ENCODE measurements around the gene KLHL13.

DNA sequence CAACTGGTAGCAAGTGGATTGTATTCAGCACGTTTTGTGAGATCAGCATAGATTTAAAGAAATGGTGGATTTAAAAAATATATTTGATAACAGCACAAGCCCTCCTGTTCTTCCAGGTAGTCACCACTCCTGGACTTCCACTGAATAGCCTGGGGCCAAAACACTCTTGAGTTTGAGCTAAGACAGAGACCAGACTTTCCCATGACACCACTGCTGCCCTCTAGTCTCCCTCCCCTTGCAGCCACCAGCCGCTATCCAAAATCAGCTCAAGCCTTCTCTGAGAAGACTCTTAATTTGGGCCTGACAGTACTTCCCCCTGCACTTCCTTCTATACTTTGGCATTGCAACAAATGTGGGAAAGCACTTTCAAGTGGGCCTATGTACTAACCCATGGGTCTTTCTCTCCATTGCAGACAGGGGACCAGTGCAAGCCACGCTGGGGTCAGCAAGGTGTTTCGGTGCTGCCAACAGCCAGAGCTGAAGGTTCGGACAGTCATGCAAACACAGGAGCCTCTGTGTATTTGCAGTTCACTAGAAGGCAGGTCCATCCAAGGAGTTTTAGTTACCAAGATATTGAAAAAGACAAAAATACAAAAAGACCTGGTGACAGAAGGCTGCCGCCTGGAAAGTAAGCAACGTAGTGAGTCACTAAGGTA lies 40.5 kb upstream of the KLHL13 start:
- TF ChIP-seq ZC3H10 (CRISPR knock-in tag; IDR thresholded peaks at IDR 0.05), result no peak
- no peak for TF ChIP-seq PPARA (CRISPR knock-in tag; IDR thresholded peaks at IDR 0.05; ENCODE audit: borderline replicate concordance)
- TF ChIP-seq, protein P1, sequence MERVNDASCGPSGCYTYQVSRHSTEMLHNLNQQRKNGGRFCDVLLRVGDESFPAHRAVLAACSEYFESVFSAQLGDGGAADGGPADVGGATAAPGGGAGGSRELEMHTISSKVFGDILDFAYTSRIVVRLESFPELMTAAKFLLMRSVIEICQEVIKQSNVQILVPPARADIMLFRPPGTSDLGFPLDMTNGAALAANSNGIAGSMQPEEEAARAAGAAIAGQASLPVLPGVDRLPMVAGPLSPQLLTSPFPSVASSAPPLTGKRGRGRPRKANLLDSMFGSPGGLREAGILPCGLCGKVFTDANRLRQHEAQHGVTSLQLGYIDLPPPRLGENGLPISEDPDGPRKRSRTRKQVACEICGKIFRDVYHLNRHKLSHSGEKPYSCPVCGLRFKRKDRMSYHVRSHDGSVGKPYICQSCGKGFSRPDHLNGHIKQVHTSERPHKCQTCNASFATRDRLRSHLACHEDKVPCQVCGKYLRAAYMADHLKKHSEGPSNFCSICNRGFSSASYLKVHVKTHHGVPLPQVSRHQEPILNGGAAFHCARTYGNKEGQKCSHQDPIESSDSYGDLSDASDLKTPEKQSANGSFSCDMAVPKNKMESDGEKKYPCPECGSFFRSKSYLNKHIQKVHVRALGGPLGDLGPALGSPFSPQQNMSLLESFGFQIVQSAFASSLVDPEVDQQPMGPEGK (CRISPR knock-in tag; IDR thresholded peaks at IDR 0.05; ENCODE audit: borderline replicate concordance), result no peak
- TF ChIP-seq, protein P2, sequence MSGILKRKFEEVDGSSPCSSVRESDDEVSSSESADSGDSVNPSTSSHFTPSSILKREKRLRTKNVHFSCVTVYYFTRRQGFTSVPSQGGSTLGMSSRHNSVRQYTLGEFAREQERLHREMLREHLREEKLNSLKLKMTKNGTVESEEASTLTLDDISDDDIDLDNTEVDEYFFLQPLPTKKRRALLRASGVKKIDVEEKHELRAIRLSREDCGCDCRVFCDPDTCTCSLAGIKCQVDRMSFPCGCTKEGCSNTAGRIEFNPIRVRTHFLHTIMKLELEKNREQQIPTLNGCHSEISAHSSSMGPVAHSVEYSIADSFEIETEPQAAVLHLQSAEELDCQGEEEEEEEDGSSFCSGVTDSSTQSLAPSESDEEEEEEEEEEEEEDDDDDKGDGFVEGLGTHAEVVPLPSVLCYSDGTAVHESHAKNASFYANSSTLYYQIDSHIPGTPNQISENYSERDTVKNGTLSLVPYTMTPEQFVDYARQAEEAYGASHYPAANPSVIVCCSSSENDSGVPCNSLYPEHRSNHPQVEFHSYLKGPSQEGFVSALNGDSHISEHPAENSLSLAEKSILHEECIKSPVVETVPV (CRISPR knock-in tag; IDR thresholded peaks at IDR 0.05), result no peak
- no peak for TF ChIP-seq RARB (CRISPR knock-in tag; IDR thresholded peaks at IDR 0.05)
- no peak for TF ChIP-seq SNAI2 (CRISPR knock-in tag; IDR thresholded peaks at IDR 0.05)
- no peak for TF ChIP-seq ZNF70 (CRISPR knock-in tag; IDR thresholded peaks at IDR 0.05)
- TF ChIP-seq, protein P3, sequence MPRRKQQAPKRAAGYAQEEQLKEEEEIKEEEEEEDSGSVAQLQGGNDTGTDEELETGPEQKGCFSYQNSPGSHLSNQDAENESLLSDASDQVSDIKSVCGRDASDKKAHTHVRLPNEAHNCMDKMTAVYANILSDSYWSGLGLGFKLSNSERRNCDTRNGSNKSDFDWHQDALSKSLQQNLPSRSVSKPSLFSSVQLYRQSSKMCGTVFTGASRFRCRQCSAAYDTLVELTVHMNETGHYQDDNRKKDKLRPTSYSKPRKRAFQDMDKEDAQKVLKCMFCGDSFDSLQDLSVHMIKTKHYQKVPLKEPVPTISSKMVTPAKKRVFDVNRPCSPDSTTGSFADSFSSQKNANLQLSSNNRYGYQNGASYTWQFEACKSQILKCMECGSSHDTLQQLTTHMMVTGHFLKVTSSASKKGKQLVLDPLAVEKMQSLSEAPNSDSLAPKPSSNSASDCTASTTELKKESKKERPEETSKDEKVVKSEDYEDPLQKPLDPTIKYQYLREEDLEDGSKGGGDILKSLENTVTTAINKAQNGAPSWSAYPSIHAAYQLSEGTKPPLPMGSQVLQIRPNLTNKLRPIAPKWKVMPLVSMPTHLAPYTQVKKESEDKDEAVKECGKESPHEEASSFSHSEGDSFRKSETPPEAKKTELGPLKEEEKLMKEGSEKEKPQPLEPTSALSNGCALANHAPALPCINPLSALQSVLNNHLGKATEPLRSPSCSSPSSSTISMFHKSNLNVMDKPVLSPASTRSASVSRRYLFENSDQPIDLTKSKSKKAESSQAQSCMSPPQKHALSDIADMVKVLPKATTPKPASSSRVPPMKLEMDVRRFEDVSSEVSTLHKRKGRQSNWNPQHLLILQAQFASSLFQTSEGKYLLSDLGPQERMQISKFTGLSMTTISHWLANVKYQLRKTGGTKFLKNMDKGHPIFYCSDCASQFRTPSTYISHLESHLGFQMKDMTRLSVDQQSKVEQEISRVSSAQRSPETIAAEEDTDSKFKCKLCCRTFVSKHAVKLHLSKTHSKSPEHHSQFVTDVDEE (CRISPR knock-in tag; IDR thresholded peaks at IDR 0.05), result no peak
- TF ChIP-seq OSR1 (CRISPR knock-in tag; IDR thresholded peaks at IDR 0.05), result no peak
- no peak for TF ChIP-seq ZNF565 (CRISPR knock-in tag; conservative IDR thresholded peaks at IDR 0.05; ENCODE audit: low read depth)
- no peak for TF ChIP-seq ZFP30 (CRISPR knock-in tag; IDR thresholded peaks at IDR 0.05)
